Measurements from ENCODE around the gene PPFIBP2.

PPFIBP2 gene

DNA sequence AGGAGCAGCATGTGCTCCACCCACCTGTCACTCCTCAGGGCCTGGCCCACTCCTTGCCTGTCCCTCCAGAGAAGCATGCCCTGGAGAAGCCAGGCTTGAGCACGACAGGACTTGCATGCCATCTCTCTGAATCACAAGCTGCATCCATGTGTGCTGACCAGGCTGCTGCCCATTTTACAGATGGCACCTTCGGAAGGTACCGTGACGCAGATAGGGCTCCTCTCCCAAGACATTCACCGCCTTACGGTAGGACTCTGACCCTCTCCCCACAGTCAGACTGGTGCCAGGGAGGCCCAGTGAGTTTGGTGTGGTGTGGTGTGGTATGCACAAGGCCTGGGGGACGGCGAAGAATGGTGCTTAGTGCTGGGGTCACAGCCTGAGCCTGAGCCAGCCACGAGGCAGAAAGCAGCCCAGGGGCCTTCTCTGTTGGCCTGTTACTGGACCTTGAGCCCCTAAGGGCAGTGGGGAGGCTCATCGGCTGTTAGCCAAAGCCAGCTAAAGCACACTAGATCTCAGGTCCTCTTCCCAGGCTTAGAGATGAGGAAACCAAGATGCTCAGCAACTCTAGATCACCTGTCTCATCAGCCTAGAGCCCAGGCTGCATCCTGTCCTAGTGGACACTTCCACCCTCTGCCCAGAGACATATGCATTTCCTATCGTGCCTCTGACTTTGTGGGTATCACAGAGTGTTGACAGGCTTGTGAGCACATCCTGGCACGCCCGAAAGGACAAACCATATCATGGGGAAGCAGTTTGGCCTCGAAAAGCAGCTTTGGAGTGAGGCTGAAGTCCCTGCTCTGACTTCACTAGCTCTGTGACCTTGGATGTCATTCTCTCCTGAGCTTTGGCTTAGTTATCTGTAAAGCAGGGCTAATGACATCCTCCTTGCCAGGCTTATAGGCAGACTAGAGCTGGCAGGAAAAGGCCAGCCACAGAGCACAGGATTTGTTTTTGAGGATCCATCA lies 141.7 kb downstream of the PPFIBP2 start:
- in situ Hi-C loops (cut with MboI; ENCODE audit: low sequenced_read_pairs) = loop anchor here (25.0 kb wide), 1 partner anchor 93 kb away; no protein-coding TSS in a partner anchor

DNA sequence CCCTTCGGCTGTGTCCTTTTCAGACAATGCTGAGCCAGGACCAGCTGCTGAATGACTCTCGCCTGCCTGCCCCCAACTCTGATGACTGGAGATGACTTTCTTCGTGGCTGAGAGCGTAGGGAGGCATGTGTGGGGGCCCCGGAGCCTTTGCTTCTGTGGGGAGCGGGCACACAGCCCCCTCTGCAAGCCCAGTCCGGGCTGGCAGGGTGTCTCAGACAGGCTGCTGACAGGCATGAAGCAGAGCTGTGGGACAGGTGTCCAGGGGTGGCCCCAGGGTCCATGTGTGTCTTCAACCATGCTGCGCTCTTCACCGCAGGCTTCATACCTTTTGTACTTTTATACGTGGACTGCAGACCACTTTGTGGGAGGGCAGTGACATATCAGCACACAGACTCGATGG lies 142.9 kb downstream of the PPFIBP2 start:
- in situ Hi-C loops (cut with MboI; ENCODE audit: low sequenced_read_pairs) = loop anchor here (25.0 kb wide), 1 partner anchor 94 kb away; no protein-coding TSS in a partner anchor

DNA sequence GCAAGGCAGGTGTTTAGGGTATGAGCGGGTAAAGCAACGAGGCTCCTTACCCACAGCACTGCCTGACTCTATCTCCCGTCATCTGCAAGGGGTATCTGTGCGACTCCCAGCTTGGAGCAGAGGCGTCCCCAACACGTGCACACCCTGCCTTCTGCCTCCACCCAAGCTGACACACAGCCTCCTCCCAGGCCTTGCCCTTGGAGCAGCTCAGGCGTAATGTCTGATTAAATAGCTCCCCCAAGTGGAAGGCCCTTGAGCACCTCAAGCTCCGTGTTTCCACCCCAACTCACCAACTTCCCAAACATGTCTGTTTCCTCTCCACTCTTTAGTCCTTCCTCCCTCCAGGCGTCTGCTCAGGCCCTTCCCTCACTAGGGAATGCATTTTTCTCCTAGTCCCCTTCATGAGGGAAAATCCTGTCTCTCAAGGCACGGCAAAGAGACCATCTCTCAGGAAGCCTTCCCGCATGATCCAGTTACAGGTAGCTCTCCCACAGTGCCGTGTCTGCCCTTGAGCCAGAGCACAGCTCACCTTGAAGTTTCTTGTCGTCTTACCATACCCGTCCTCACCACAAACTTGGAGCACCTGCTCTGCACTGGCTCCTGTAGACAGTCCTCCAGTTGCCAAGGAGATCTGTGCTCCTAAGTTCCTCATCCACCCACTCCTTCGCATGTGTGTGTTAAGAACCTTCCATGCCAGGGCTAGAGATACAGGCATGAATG lies 143.7 kb downstream of the PPFIBP2 start:
- in situ Hi-C loops (cut with MboI; ENCODE audit: low sequenced_read_pairs) = loop anchor here (25.0 kb wide), 1 partner anchor 95 kb away; no protein-coding TSS in a partner anchor

DNA sequence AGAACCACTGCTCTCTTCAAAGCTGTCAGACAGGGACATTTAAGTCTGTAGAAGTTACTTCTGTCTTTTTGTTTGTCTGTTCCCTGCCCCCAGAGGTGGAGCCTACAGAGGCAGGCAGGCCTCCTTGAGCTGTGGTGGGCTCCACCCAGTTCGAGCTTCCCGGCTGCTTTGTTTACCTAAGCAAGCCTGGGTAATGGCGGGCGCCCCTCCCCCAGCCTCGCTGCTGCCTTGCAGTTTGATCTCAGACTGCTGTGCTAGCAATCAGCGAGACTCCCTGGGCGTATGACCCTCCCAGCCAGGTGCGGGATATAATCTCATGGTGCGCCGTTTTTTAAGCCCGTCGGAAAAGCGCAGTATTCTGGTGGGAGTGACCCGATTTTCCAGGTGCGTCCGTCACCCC lies 149.7 kb downstream of the PPFIBP2 start:
- in situ Hi-C loops (cut with MboI; ENCODE audit: low sequenced_read_pairs) = loop anchor here (25.0 kb wide), 1 partner anchor 101 kb away; no protein-coding TSS in a partner anchor

DNA sequence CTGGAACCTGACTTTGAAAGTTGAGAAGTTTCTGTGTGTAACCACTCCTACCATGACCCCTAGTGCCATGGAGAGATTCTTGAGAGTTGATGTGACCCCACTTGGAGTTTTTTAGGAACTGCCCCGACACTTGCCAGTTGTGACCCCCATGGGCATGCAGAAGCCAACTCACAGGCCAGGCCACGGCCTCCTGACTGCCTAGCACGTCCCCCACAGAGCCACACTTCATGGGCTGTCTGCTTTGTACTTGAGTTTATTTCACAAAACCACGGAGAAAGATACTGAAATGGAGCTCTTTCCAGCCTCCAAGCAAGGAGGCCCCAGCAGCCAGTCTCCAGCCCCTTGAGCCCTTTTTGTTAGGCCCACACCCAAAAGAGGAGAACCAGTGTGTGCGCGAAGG lies 151.1 kb downstream of the PPFIBP2 start:
- in situ Hi-C loops (cut with MboI; ENCODE audit: low sequenced_read_pairs) = loop anchor here (25.0 kb wide), 1 partner anchor 103 kb away; no protein-coding TSS in a partner anchor

DNA sequence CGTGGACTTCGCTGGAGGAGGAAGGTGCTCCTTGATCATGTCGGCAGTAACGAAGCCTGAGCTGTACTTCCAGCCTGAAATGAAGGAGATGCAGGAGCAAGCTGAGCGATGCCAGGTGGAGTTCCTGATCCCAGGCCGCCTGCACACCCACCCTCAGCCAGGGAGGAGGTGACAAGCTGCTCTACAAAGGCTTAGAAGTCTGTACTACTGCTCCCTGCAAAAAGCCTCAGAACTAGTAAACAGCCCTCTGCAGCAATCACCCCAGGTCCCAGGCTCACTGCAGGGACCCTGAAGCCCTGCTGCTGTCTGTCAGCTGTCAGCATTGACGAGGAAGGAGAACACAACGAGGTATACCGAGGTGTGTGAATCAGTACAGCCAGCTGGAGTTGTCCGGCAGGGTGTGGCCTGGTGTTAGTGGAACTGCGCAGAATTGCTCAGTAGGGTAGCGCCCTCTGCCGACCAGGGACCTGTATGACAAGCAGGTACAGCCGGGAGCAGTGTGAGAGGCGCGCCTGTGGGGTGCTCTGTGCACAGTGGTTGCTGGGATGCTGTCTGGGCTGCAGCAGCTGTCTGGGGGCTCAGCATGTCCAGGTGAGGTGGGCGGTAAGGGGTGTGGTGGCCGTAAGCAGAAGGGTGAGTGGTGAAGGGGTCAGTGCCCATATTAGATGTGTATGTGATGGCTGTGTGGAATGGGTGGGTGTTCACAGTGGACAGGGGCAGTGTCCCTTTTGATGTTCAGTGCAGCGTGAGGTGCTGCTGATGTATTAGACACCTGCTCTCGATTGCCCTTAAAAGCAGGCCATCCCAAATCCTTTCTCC lies 151.9 kb downstream of the PPFIBP2 start:
- in situ Hi-C loops (cut with MboI; ENCODE audit: low sequenced_read_pairs) = loop anchor here (25.0 kb wide), 1 partner anchor 103 kb away; no protein-coding TSS in a partner anchor

DNA sequence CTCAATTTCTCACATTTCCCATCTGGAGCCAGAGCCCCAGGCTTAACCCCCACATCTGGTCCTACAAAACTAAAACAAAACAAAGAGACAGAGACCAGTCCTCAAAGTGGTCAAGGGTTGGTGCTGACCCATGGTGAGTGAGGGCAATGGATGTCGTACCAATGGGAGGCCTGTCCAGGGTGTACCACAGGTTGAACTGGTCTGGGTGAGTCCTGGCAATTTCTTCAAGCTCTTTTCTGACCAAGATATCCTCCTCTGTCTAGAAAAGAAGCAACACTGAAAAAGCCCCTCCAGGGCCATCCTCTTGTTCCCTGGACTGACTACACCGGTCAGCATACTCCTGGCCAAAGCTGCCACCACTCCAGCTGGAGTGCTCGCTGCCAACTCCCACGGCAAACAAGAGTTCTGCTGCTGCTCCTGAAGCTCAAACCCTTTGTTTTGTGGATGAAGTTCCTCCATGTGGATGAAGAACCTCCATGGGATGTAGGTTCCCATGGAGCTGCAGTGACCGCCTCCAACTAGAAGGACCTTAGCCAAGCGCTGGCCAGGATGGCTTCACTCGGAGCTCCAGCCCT lies 152.6 kb downstream of the PPFIBP2 start:
- in situ Hi-C loops (cut with MboI; ENCODE audit: low sequenced_read_pairs) = loop anchor here (25.0 kb wide), 1 partner anchor 104 kb away; no protein-coding TSS in a partner anchor

DNA sequence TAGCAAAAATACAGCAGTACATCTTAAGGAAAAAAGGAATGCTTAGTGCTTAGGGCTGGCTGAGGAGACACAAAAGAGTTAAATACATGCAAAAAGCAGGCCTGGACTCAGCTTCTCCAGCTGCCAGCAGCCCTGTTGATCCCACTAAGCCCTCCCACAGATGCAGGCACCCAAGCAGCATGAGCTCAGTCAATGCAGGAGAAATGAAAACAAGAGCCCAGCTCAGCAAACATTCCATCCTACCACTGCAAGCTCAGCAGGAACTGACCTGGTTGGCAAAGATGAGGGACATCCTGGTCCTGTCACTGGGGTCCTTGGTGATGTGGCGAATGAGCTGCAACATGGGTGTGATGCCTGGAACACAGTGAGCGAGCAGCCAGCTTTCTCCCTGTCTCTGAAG lies 153.7 kb downstream of the PPFIBP2 start:
- in situ Hi-C loops (cut with MboI; ENCODE audit: low sequenced_read_pairs) = loop anchor here (25.0 kb wide), 1 partner anchor 105 kb away; no protein-coding TSS in a partner anchor

DNA sequence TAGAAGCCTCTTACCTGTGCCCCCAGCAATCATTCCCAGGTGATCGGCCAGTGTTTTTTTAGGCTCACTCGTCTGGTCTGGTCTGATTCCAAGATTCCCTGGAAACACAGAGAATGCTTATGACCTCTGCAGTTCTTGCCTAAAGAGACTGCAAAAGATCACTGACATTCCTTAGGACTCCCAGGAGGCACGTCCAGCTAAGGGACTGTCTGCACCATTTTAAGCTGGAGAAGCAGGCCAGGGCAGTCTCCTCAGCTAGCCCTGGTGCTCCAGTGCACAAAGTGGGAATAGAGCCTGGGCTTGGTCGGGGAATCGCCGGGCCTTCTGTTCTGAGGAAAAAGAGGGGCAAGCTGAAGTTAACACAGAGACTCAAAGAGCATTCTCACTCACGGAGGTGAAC lies 154.7 kb downstream of the PPFIBP2 start:
- in situ Hi-C loops (cut with MboI; ENCODE audit: low sequenced_read_pairs) = loop anchor here (25.0 kb wide), 1 partner anchor 106 kb away; no protein-coding TSS in a partner anchor

DNA sequence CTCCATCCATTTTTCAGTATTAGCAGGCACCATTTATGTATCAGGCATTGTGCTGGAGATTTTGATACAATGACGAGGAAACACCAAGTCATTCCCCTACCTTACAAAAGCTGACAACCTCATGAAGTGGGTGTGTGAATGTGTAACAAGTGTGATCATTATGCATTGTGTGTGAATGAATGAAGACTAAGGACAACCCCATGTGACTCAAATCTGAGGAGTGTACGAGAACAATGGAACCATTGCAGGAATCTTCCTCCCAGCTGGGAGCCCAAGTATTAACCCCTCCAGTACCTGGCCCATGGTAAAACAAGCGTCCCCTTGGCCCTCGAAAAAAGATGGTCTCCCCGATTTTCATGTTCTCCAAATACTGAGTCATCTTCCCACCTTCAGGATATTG lies 155.1 kb downstream of the PPFIBP2 start:
- in situ Hi-C loops (cut with MboI; ENCODE audit: low sequenced_read_pairs) = loop anchor here (25.0 kb wide), 1 partner anchor 107 kb away; no protein-coding TSS in a partner anchor

DNA sequence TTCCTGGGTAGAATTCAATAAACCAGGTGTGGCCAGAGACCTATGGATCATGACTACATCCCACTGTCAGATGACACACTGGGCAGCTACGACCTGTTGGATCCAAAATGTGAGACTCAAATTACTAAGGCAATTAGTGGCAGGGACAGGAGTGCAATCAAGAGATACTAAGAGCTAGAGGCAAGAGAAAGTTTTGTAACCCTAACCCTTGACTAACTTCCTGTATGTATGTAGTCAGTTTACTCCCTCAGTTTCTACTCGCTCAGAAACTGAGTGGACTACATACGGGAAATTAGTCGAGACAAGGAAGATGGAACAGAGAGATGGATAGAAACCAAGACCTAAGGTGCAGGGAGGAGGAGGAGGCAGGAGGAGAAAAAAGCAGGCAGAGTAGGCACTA lies 156.8 kb downstream of the PPFIBP2 start:
- in situ Hi-C loops (cut with MboI; ENCODE audit: low sequenced_read_pairs) = loop anchor here (25.0 kb wide), 1 partner anchor 108 kb away; no protein-coding TSS in a partner anchor

DNA sequence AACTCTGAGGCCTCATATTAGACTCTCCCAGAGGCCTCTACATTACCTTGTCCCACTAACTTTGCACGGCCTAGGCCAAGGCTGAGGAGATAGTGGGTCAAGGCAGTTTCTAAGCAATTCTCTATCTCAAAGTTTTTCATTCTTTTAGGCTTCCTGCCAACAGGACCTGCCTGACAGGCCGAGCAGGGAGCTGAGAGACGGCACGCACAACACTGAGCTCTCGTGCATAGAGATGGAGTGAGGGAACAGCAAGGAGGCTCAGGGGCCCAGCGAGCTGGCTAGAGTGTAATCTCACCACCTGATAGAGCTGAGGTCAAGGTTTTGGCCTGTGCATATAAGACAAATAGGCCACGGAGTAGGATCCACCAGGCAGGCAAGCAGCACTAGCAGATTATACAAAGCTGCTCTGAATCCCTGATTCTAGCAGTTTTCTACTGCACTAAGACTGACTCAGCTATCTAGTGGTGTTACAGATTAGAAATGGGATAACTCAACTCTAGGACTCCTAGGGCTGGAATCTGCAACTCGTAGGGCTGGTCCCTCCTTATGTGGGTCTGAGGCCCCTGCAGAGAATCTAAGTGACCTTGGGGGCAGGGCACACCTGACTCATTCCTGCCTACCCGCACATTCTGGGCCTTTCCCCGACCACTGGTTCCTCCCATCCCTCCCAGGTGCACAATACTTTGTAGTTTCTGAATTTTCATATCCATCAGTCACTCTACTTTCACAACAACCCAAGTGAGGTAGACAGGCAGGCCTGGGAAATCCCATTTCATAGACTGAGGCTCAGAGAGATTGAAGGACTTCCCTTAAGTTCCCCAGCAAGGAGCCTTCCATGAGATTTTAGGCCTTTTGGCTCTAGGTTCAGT lies 157.8 kb downstream of the PPFIBP2 start:
- in situ Hi-C loops (cut with MboI; ENCODE audit: low sequenced_read_pairs) = loop anchor here (25.0 kb wide), 1 partner anchor 109 kb away; no protein-coding TSS in a partner anchor

DNA sequence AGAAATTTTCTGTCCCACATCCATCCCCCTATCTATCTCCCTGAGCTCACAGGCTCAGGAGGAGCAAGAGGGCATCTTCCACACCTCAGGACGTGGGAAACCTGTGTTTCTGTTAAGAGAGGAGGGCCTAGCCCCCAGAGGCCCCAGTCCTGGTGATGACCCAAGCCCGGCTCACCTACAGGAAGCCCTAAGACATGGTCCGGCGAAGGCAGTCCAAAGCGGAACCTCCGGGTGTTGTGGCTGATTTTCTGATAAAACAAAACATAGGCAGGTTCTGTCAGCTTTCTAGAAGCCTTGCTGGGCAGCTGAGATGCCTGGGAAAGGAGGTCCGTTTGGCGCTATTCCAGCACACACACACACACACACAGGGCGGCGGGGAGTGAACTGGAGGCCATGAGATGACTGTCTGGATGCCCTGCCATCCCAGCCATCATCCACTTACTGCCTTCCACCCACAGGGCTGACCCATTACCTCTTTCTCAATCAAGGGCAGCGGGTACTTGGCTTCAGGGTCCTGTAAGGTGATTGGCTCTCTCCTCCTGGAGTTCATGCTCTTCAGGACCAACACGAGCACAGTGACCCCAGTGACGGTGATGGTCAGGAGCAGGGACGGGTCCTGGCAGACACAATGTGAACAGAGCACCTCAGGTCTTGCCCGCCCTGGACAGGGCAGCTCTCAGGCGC lies 158.6 kb downstream of the PPFIBP2 start:
- in situ Hi-C loops (cut with MboI; ENCODE audit: low sequenced_read_pairs) = loop anchor here (25.0 kb wide), 1 partner anchor 110 kb away; no protein-coding TSS in a partner anchor

DNA sequence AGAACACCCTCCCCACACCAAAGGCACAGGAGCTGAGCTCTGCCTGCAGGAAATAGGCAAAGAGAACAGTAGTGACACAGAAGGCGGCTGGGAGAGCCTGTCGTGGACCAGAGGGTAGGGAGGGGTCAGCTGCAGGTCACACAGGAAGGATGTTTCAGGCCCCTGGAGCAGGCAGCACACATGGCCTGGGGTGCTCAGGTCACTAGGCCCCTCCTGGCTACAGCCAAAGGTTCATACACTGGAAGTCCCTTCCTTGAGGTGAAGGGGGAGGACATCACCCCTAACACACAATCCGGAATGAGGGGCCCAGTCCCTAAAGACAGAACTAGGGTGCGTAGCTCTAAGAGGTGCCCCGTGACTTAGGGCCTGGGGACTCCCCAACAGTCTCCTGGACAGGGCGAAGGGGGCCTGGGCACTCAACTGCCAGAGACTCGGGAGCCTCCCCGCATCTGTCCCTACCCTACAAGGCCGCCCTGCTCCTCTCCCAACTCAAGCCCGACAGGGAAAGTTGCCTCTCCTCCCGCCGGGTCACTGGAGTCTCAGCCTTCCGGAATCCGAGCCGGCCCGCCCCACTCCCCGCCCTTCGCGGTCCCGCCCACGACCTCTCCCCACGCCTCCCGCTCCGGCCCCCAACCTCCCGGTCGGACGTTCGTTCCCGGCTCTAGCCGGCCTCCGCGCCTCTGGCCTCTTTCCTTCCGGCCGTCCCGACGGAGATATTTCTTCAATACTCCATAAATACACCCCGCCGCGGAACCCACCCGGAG lies 159.3 kb downstream of the PPFIBP2 start, which contains the start of gene CYB5R2:
Gene CYB5R2 (minus strand): TSS at position 541 of the 764 bp plus-strand sequence. CDS start 675 bp downstream, outside the sequence.
- in situ Hi-C loops (cut with MboI; ENCODE audit: low sequenced_read_pairs) = loop anchor here (25.0 kb wide), 1 partner anchor 111 kb away; no protein-coding TSS in a partner anchor

DNA sequence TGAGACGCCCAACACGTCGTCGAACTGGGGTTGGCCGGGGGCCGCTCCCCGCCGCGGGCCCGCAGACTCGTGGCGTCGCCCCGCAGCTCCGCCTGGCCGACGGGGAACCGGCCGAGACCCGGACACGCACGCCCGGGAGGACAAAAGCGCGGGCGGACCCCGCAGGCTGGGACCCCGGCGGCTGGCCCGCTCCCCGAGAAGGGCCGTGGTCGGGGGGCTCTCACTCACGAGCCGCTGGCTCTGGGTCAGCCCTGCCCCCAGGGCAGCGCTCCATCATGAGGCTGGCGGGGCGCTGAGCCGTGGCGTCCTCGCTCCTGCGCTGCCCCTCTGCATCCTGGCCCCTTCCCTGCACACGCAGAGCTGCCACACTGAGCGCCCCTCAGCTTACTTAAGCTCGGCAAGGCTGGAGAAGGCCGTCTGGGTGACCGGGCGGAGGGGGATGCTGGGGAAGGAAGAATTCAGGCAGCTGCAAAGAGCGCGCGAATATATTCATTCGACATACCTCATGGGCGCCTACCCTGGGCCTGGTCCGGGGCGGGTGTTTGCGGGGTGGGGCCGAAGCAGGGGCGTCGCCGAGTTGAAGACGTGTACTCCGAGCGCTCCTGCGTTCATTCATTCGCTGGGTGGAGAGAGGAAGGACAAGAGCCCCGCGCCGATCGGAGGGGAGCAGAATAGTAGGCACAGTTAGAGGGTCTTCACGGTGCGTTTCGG lies 160.1 kb downstream of the PPFIBP2 start:
- in situ Hi-C loops (cut with MboI; ENCODE audit: low sequenced_read_pairs) = loop anchor here (25.0 kb wide), 1 partner anchor 112 kb away; no protein-coding TSS in a partner anchor

DNA sequence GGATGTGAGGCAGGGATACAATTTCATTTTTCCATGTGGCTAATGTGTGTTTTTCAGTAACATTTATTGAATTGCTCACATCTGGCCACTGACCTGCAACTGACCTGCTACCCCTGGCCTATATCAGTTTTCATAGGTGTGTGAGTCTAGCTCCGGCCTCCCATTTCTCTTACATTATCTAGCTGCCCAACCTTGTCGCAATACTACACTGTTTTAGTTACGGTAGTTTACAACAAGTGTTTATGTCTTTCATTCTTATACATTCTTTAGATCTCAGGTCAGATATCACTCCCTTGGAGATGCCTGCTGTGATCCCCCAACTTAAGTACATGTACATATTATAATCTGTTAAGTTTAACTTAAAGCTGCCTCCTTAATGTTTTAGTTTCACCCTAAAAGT lies 161.8 kb downstream of the PPFIBP2 start:
- in situ Hi-C loops (cut with MboI; ENCODE audit: low sequenced_read_pairs) = no loop called here

DNA sequence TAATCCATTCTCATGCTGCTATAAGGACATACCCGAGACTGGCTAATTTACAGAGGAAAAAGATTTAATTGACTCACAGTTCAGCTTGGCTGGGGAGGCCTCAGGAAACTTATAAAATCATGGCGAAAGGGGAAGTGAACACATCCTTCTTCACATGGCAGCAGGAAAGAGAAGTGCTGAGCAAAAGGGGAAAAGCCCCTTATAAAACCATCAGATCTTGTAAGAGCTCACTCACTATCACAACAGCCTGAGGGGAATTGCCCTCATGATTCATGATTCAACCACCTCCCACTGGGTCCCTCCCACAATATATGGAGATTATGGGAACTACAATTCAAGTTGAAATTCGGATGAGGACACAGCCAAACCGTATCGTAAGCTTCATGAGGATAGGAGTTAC lies 163.3 kb downstream of the PPFIBP2 start:
- in situ Hi-C loops (cut with MboI; ENCODE audit: low sequenced_read_pairs) = no loop called here
